Activated naive CD8-positive, alpha-beta T cell treated with anti-CD3 and anti-CD28 coated beads, Interleukin-2, amount 10 ng/mL, durations not matched to agents 7 days and 5 days (primary cell): Measurements from ENCODE around the gene LIN28A. TPM values are rescaled to one million over a fixed set of nuclear protein-coding genes. Genes with fewer than 3 reads are reported as not detected.
A peak's percentile ranks its signal among the peaks of the same experiment; 100 is the strongest.

Experiments used
- ATAC-seq: fragments of 150-1000 bp; cut with Tn5 transposase; one replicate; pipeline ENCODE4 v1.10.0; 2021; ENCODE audit warnings: low read depth, moderate library complexity
- POLR2A ChIA-PET: fragments of 350-600 bp; sonication (Branson Sonifier 250); formaldehyde crosslinking; loops from one replicate; lab custom pipeline; 2021; ENCODE audit warnings: antibody characterized with exemption; lab: Charles Lee
- DNase-seq: peaks from one replicate; pipeline ENCODE4 v3.0.0; 2021
- H3K27ac Mint-ChIP-seq: one replicate; pipeline ENCODE4 v1.8.0; 2022; ENCODE audit warnings: mild to moderate bottlenecking, mixed read lengths
- H3K27me3 Mint-ChIP-seq: one replicate; pipeline ENCODE4 v1.8.0; 2022; ENCODE audit warnings: mild to moderate bottlenecking, moderate library complexity, mixed read lengths
- H3K36me3 Mint-ChIP-seq: one replicate; pipeline ENCODE4 v1.8.0; 2021; ENCODE audit warnings: mild to moderate bottlenecking, mixed read lengths
- H3K4me1 Mint-ChIP-seq: one replicate; pipeline ENCODE4 v1.8.0; 2021; ENCODE audit warnings: mixed read lengths
- H3K4me3 Mint-ChIP-seq: one replicate; pipeline ENCODE4 v1.8.0; 2022; ENCODE audit warnings: mild to moderate bottlenecking, moderate library complexity, mixed read lengths
- H3K9me3 Mint-ChIP-seq: one replicate; pipeline ENCODE4 v1.8.0; 2021; ENCODE audit warnings: mixed read lengths
- total RNA-seq, 2 experiments: library from RNA; stranded (reverse); gene quantifications; one replicate each; pipeline ENCODE4 v1.2.3, GENCODE V29; 2021

LIN28A gene
- total RNA-seq, 2 experiments from 2014 or later = not detected

- DNase-seq = no peak
- Mint-ChIP-seq H3K4me1 (peaks cover 24% of the 10 kb centered on the region), H3K27me3 (peaks cover 4% of the 10 kb centered on the region), H3K27ac (no peak overlapping the region), H3K36me3 (no peaks in the 10 kb centered on the region), H3K9me3 (no peaks in the 10 kb centered on the region), H3K4me3 (no peak overlapping the region)
- POLR2A ChIA-PET = interaction anchor here (0.7 kb wide), 2 partner anchors 267 to 1871 kb away, joined by 3 read pairs; no protein-coding TSS in a partner anchor
- no peak for ATAC-seq
Measured at GRCh38 chr1:26395754-26396153, 14.9 kb upstream of the LIN28A start.

GRCh38 chr1:26399034-26399433 is 11.6 kb upstream of the LIN28A start:
- peak; percentile 28 for ATAC-seq
- H3K4me3 Mint-ChIP-seq = no peak overlapping the region
- H3K27me3 Mint-ChIP-seq = peaks cover 23% of the 10 kb centered on the region
- H3K9me3 Mint-ChIP-seq = no peaks in the 10 kb centered on the region
- POLR2A ChIA-PET = no interaction called here
- no peak for DNase-seq
- H3K4me1 Mint-ChIP-seq = peaks cover 9% of the 10 kb centered on the region
- H3K36me3 Mint-ChIP-seq = no peaks in the 10 kb centered on the region
- H3K27ac Mint-ChIP-seq = no peak overlapping the region

- H3K4me3 Mint-ChIP-seq = no peak overlapping the region
- H3K27me3 Mint-ChIP-seq = peaks cover 35% of the 10 kb centered on the region
- H3K9me3 Mint-ChIP-seq = no peaks in the 10 kb centered on the region
- no peaks in the 10 kb centered on the region for H3K36me3 Mint-ChIP-seq
- H3K4me1 Mint-ChIP-seq = no peaks in the 10 kb centered on the region
- no peak for ATAC-seq
- POLR2A ChIA-PET = no interaction called here
- no peak for DNase-seq
- no peak overlapping the region for H3K27ac Mint-ChIP-seq
Measured at GRCh38 chr1:26401891-26402290, 8.7 kb upstream of the LIN28A start.

- DNase-seq (no peak), ATAC-seq (no peak)
- Mint-ChIP-seq H3K4me3 (no peak overlapping the region), H3K4me1 (peaks cover 3% of the 10 kb centered on the region), H3K27me3 (peaks cover 40% of the 10 kb centered on the region), H3K9me3 (no peaks in the 10 kb centered on the region), H3K27ac (no peak overlapping the region), H3K36me3 (no peaks in the 10 kb centered on the region)
- POLR2A ChIA-PET = no interaction called here
Measured at GRCh38 chr1:26403656-26404055, 7.0 kb upstream of the LIN28A start.

DNA sequence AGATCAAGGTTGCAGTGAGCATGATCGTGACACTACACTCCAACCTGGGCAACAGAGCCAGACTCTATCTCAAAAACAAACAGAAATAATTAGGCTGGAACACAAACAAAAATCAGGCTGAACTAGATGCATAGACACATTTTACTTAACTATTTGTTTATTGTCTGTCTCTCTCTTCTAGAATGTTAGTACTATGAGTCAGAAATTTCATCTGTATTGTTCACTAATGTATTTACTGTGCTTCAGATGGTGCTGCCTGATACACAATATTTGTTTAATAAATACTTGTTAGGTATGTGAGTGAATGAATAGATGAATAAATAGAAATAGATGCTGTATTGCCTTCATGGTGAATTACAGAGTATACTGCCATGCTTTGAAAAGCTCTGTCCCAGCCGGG is 6.0 kb upstream of the LIN28A start:
- Mint-ChIP-seq H3K27ac (no peak overlapping the region), H3K27me3 (peaks cover 49% of the 10 kb centered on the region), H3K9me3 (no peaks in the 10 kb centered on the region), H3K4me1 (peaks cover 12% of the 10 kb centered on the region), H3K4me3 (no peak overlapping the region), H3K36me3 (no peaks in the 10 kb centered on the region)
- DNase-seq (no peak), ATAC-seq (no peak)
- POLR2A ChIA-PET = no interaction called here

DNA sequence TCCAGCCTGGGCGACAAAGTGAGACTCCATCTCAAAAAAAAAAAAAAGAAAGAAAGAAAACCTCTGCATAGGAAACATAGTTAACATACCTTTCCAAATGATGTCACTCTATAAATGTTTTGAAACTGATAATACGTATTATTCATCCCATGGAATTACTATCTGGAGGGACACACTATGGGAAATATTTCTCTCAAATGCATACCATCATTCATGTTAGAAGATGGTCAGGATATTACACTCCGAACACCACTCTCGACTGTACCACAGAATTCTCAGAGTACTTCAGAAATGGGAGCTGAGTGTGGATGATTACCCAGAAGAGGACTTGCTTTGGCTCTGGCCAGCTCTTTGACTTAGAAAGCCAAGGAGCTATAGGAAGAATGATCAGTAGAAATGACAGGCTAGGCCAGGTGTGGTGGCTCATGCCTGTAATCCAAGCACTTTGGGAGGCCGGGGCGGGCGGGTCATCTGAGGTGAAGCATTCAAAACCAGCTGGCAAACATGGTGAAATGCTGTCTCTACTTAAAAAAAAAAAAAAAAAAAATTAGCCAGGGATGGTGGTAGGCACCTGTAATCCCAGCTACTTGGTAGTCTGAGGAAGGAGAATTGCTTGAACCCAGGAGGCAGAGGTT is 5.2 kb upstream of the LIN28A start:
- no peak overlapping the region for H3K27ac Mint-ChIP-seq
- no peak overlapping the region for H3K4me3 Mint-ChIP-seq
- DNase-seq (no peak), ATAC-seq (no peak)
- POLR2A ChIA-PET = interaction anchor here (0.6 kb wide), 1 partner anchor 158 kb away, joined by 3 read pairs; no protein-coding TSS in a partner anchor
- H3K4me1 Mint-ChIP-seq = peaks cover 14% of the 10 kb centered on the region
- no peaks in the 10 kb centered on the region for H3K36me3 Mint-ChIP-seq
- H3K27me3 Mint-ChIP-seq = peaks cover 55% of the 10 kb centered on the region
- H3K9me3 Mint-ChIP-seq = no peaks in the 10 kb centered on the region

GRCh38 chr1:26408604-26409003 is 2.0 kb upstream of the LIN28A start:
- H3K9me3 Mint-ChIP-seq = no peaks in the 10 kb centered on the region
- DNase-seq (peak; percentile 86), ATAC-seq (peak; percentile 73)
- no peaks in the 10 kb centered on the region for H3K36me3 Mint-ChIP-seq
- H3K27me3 Mint-ChIP-seq = peaks cover 66% of the 10 kb centered on the region
- H3K4me3 Mint-ChIP-seq = peak overlapping the region; percentile 69
- no peak overlapping the region for H3K27ac Mint-ChIP-seq
- peaks cover 23% of the 10 kb centered on the region for H3K4me1 Mint-ChIP-seq
- POLR2A ChIA-PET = interaction anchor here (0.6 to 1.0 kb wide), 3 partner anchors 9 to 127 kb away, joined by 3 to 4 read pairs (median 3); no protein-coding TSS in a partner anchor

DNA sequence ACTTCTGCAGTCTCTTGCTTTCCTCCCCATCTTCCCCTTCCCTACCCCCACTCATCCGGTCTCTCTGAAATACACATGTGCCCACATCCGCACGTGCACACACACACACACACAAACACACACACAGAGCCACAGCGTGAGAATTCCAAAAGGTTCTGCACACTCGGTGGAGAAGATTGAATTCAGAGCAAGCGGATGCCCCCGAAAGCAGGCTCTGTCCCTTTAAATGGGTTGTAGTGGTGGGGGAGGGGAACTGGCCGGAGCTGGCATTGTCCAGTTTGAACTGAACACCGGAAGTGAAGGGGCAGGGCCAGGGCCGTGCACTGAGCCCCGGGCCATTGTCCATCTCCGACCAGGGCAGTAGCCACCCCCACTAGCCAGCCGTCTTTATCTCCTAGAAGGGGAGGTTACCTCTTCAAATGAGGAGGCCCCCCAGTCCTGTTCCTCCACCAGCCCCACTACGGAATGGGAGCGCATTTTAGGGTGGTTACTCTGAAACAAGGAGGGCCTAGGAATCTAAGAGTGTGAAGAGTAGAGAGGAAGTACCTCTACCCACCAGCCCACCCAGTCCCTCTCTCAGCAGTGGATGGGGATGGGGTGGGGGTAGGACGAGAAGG is 1.3 kb upstream of the LIN28A start:
- H3K4me1 Mint-ChIP-seq = peaks cover 23% of the 10 kb centered on the region
- H3K27me3 Mint-ChIP-seq = peaks cover 68% of the 10 kb centered on the region
- POLR2A ChIA-PET = no interaction called here
- no peak overlapping the region for H3K27ac Mint-ChIP-seq
- ATAC-seq = no peak
- no peaks in the 10 kb centered on the region for H3K36me3 Mint-ChIP-seq
- DNase-seq = no peak
- H3K9me3 Mint-ChIP-seq = no peaks in the 10 kb centered on the region
- H3K4me3 Mint-ChIP-seq = peak overlapping the region; percentile 69

DNA sequence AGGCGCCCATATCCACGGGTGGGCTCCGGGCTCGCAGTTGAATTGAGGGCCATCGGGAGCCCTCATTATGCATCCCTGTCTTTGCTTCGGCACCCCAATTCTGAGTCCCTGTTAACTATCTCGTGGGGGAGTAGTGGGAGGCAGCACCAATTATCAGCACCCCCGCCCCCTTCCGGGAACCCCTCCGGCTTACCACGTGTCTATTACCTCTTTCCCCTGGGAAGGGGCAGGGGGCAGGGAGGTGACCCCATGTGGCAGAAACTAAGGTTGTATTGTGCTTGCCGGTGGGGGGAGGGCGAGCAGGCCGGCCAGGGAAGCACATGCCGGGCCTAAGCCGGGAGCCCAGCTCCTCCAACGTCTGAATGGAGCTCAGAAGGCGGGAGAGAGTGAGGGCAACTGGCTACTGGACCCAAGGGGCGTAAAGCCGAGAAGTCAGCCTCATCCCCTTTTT is 1.0 kb downstream of the LIN28A start:
- H3K4me1 Mint-ChIP-seq = peaks cover 23% of the 10 kb centered on the region
- ATAC-seq = no peak
- no peak overlapping the region for H3K4me3 Mint-ChIP-seq
- POLR2A ChIA-PET = no interaction called here
- H3K27me3 Mint-ChIP-seq = peaks cover 70% of the 10 kb centered on the region
- H3K27ac Mint-ChIP-seq = no peak overlapping the region
- no peaks in the 10 kb centered on the region for H3K9me3 Mint-ChIP-seq
- H3K36me3 Mint-ChIP-seq = no peaks in the 10 kb centered on the region
- no peak for DNase-seq

GRCh38 chr1:26412180-26412840 is 1.7 kb downstream of the LIN28A start:
- Mint-ChIP-seq H3K4me1 (peaks cover 25% of the 10 kb centered on the region), H3K4me3 (no peak overlapping the region), H3K27ac (no peak overlapping the region), H3K9me3 (no peaks in the 10 kb centered on the region), H3K27me3 (peaks cover 66% of the 10 kb centered on the region), H3K36me3 (no peaks in the 10 kb centered on the region)
- ATAC-seq = no peak
- no peak for DNase-seq
- POLR2A ChIA-PET = no interaction called here

- Mint-ChIP-seq H3K9me3 (no peaks in the 10 kb centered on the region), H3K36me3 (no peaks in the 10 kb centered on the region), H3K4me3 (no peak overlapping the region), H3K27me3 (peaks cover 68% of the 10 kb centered on the region), H3K4me1 (peaks cover 25% of the 10 kb centered on the region), H3K27ac (no peak overlapping the region)
- DNase-seq = no peak
- no peak for ATAC-seq
- POLR2A ChIA-PET = no interaction called here
Measured at GRCh38 chr1:26413031-26413430, 2.4 kb downstream of the LIN28A start.

GRCh38 chr1:26417111-26417759 is 6.6 kb downstream of the LIN28A start:
- Mint-ChIP-seq H3K4me3 (no peak overlapping the region), H3K4me1 (peaks cover 9% of the 10 kb centered on the region), H3K27me3 (peaks cover 58% of the 10 kb centered on the region), H3K27ac (no peak overlapping the region), H3K9me3 (no peaks in the 10 kb centered on the region), H3K36me3 (no peaks in the 10 kb centered on the region)
- DNase-seq (peak; percentile 84), ATAC-seq (peak; percentile 100)
- POLR2A ChIA-PET = interaction anchor here (0.5 to 3.1 kb wide), 6 partner anchors 9 to 142 kb away, joined by 3 to 10 read pairs (median 4); partner anchors contain the start of genes DHDDS and HMGN2

DNA sequence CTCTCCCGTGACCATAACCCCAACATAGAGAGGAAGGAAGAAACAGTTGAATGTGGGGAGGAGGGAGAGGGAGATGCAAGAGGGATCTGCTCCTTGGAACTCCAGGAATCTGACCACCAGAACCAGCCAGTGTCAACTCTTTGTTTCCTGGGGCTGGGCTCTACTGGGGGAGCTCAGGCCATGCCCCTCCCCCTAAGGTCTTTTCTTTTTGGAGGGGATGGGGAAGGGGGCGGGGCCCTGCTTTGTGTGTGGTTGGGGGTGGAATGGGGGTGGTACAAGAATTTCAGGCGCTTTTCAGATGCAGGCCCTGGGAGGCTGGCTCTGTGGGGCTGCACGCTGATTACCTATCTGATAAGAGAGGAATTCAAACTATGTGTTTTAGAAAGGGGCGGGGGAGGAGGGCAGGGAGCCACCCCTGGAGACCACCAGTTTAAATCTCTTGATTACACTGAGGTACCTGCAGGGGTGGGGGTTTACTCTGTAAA is 8.3 kb downstream of the LIN28A start:
- DNase-seq = no peak
- Mint-ChIP-seq H3K27me3 (peaks cover 50% of the 10 kb centered on the region), H3K4me3 (no peak overlapping the region)

More for the DNA sequence above, 8.3 kb downstream of the LIN28A start:
- POLR2A ChIA-PET = no interaction called here
- Mint-ChIP-seq H3K9me3 (no peaks in the 10 kb centered on the region), H3K36me3 (no peaks in the 10 kb centered on the region), H3K4me1 (peaks cover 2% of the 10 kb centered on the region), H3K27ac (no peak overlapping the region)
- no peak for ATAC-seq
